Central memory CD8-positive, alpha-beta T cell (primary cell): Measurements from ENCODE around the gene IL34.

Experiments
- ATAC-seq: fragments of 150-1000 bp; cut with Tn5 transposase; replicated peaks from 2 replicates; pipeline ENCODE4 v1.10.0; 2022; ENCODE audit warnings: mild to moderate bottlenecking, moderate FRiP score, moderate number of reproducible peaks; ENCODE audit not compliant: poor library complexity, severe bottlenecking; ENCODE audit errors: extremely low read depth
- DNase-seq, 2 donors: peaks; one replicate each; pipeline ENCODE4 v3.0.0; 2021; ENCODE audit warnings: low spot score in 2 of 2
- H3K27ac Mint-ChIP-seq: one replicate; pipeline ENCODE4 v1.8.0; 2022; ENCODE audit warnings: low read depth, mild to moderate bottlenecking, moderate library complexity, mixed read lengths
- H3K27me3 Mint-ChIP-seq: one replicate; pipeline ENCODE4 v1.8.0; 2022; ENCODE audit warnings: mixed read lengths
- H3K36me3 Mint-ChIP-seq: one replicate; pipeline ENCODE4 v1.8.0; 2022; ENCODE audit warnings: mild to moderate bottlenecking, moderate library complexity, mixed read lengths; ENCODE audit not compliant: insufficient read depth
- H3K4me1 Mint-ChIP-seq: one replicate; pipeline ENCODE4 v1.8.0; 2022; ENCODE audit warnings: mixed read lengths
- H3K4me3 Mint-ChIP-seq: one replicate; pipeline ENCODE4 v1.8.0; 2022; ENCODE audit warnings: mild to moderate bottlenecking, moderate library complexity, mixed read lengths
- H3K9me3 Mint-ChIP-seq: one replicate; pipeline ENCODE4 v1.8.0; 2022; ENCODE audit warnings: mixed read lengths

Gene IL34

GRCh38 chr16:70694088-70694867, 47.9 kb downstream of the IL34 start:
- Mint-ChIP-seq H3K27ac (no peak overlapping the region), H3K4me3 (no peak overlapping the region), H3K27me3 (no peaks in the 10 kb centered on the region), H3K36me3 (peaks cover 7% of the 10 kb centered on the region), H3K9me3 (no peaks in the 10 kb centered on the region), H3K4me1 (peaks cover 21% of the 10 kb centered on the region)
- ATAC-seq (no peak), DNase-seq (no peak)

GRCh38 chr16:70694868-70695218, 48.5 kb downstream of the IL34 start:
- no peak for DNase-seq
- Mint-ChIP-seq H3K27ac (no peak overlapping the region), H3K36me3 (peaks cover 7% of the 10 kb centered on the region), H3K4me3 (no peak overlapping the region), H3K27me3 (no peaks in the 10 kb centered on the region), H3K4me1 (peaks cover 21% of the 10 kb centered on the region), H3K9me3 (no peaks in the 10 kb centered on the region)
- ATAC-seq: no peak

GRCh38 chr16:70695331-70696070, 49.1 kb downstream of the IL34 start:
- H3K4me3 Mint-ChIP-seq: peak overlapping the region; percentile 49
- H3K27ac Mint-ChIP-seq: no peak overlapping the region
- H3K9me3 Mint-ChIP-seq: no peaks in the 10 kb centered on the region
- DNase-seq (no peak), ATAC-seq (peak; percentile 51)
- no peaks in the 10 kb centered on the region for H3K27me3 Mint-ChIP-seq
- peaks cover 7% of the 10 kb centered on the region for H3K36me3 Mint-ChIP-seq
- peaks cover 21% of the 10 kb centered on the region for H3K4me1 Mint-ChIP-seq

GRCh38 chr16:70696355-70696754, 50.0 kb downstream of the IL34 start:
- Mint-ChIP-seq H3K27me3 (no peaks in the 10 kb centered on the region), H3K4me1 (peaks cover 21% of the 10 kb centered on the region), H3K27ac (no peak overlapping the region), H3K4me3 (no peak overlapping the region), H3K36me3 (peaks cover 7% of the 10 kb centered on the region), H3K9me3 (no peaks in the 10 kb centered on the region)
- ATAC-seq (no peak), DNase-seq (no peak)

- DNase-seq (no peak), ATAC-seq (no peak)
- no peak overlapping the region for H3K4me3 Mint-ChIP-seq
- no peaks in the 10 kb centered on the region for H3K9me3 Mint-ChIP-seq
- H3K36me3 Mint-ChIP-seq: peaks cover 7% of the 10 kb centered on the region
- H3K27ac Mint-ChIP-seq: no peak overlapping the region
- H3K27me3 Mint-ChIP-seq: no peaks in the 10 kb centered on the region
- peaks cover 28% of the 10 kb centered on the region for H3K4me1 Mint-ChIP-seq
These were observed 50.7 kb downstream of the IL34 start for GRCh38 chr16:70696952-70697593.

- H3K4me1 Mint-ChIP-seq: peaks cover 30% of the 10 kb centered on the region
- no peaks in the 10 kb centered on the region for H3K9me3 Mint-ChIP-seq
- no peak overlapping the region for H3K4me3 Mint-ChIP-seq
- ATAC-seq (no peak), DNase-seq (no peak)
- no peaks in the 10 kb centered on the region for H3K27me3 Mint-ChIP-seq
- H3K27ac Mint-ChIP-seq: no peak overlapping the region
- peaks cover 7% of the 10 kb centered on the region for H3K36me3 Mint-ChIP-seq
These were observed 51.3 kb downstream of the IL34 start for GRCh38 chr16:70697594-70698170.

GRCh38 chr16:70698901-70699300, 52.5 kb downstream of the IL34 start:
- no peaks in the 10 kb centered on the region for H3K9me3 Mint-ChIP-seq
- H3K4me3 Mint-ChIP-seq: no peak overlapping the region
- no peaks in the 10 kb centered on the region for H3K27me3 Mint-ChIP-seq
- H3K36me3 Mint-ChIP-seq: peaks cover 7% of the 10 kb centered on the region
- no peak for ATAC-seq
- peaks cover 30% of the 10 kb centered on the region for H3K4me1 Mint-ChIP-seq
- no peak for DNase-seq
- no peak overlapping the region for H3K27ac Mint-ChIP-seq

- H3K27ac Mint-ChIP-seq: peak overlapping the region; percentile 72
- no peaks in the 10 kb centered on the region for H3K27me3 Mint-ChIP-seq
- H3K4me1 Mint-ChIP-seq: peaks cover 30% of the 10 kb centered on the region
- no peak overlapping the region for H3K4me3 Mint-ChIP-seq
- peaks cover 6% of the 10 kb centered on the region for H3K36me3 Mint-ChIP-seq
- ATAC-seq (no peak), DNase-seq (no peak)
- H3K9me3 Mint-ChIP-seq: no peaks in the 10 kb centered on the region
These were observed 53.3 kb downstream of the IL34 start for GRCh38 chr16:70699696-70700095.

GRCh38 chr16:70700101-70701020, 54.0 kb downstream of the IL34 start:
- Mint-ChIP-seq H3K4me3 (no peak overlapping the region), H3K4me1 (peaks cover 27% of the 10 kb centered on the region), H3K9me3 (no peaks in the 10 kb centered on the region), H3K36me3 (peaks cover 3% of the 10 kb centered on the region), H3K27me3 (no peaks in the 10 kb centered on the region), H3K27ac (peak overlapping the region; percentile 72)
- no peak for ATAC-seq
- DNase-seq: no peak

GRCh38 chr16:70701036-70701435, 54.7 kb downstream of the IL34 start:
- Mint-ChIP-seq H3K9me3 (no peaks in the 10 kb centered on the region), H3K27me3 (no peaks in the 10 kb centered on the region), H3K4me1 (peaks cover 21% of the 10 kb centered on the region), H3K4me3 (no peak overlapping the region), H3K27ac (no peak overlapping the region), H3K36me3 (peaks cover 3% of the 10 kb centered on the region)
- ATAC-seq (no peak), DNase-seq (no peak)

GRCh38 chr16:70701596-70701995, 55.2 kb downstream of the IL34 start:
- ATAC-seq (no peak), DNase-seq (no peak)
- H3K4me3 Mint-ChIP-seq: no peak overlapping the region
- H3K36me3 Mint-ChIP-seq: peaks cover 5% of the 10 kb centered on the region
- H3K27me3 Mint-ChIP-seq: no peaks in the 10 kb centered on the region
- H3K4me1 Mint-ChIP-seq: peaks cover 19% of the 10 kb centered on the region
- no peaks in the 10 kb centered on the region for H3K9me3 Mint-ChIP-seq
- peak overlapping the region; percentile 75 for H3K27ac Mint-ChIP-seq

GRCh38 chr16:70701998-70702397, 55.6 kb downstream of the IL34 start:
- Mint-ChIP-seq H3K27ac (peak overlapping the region; percentile 75), H3K36me3 (peaks cover 5% of the 10 kb centered on the region)

More at GRCh38 chr16:70701998-70702397, 55.6 kb downstream of the IL34 start:
- no peak for ATAC-seq
- Mint-ChIP-seq H3K27me3 (no peaks in the 10 kb centered on the region), H3K9me3 (no peaks in the 10 kb centered on the region), H3K4me3 (no peak overlapping the region), H3K4me1 (peaks cover 15% of the 10 kb centered on the region)
- no peak for DNase-seq
